Measurements from ENCODE around the gene LEMD2.

The LEMD2 gene

GRCh38 chr6:33778444-33779121, 10.3 kb downstream of the LEMD2 start:
- H3K27ac ChIP-seq: no peak overlapping the region
- H3K36me3 ChIP-seq: peaks cover 100% of the 10 kb centered on the region
- TF ChIP-seq CTCF (IDR thresholded peaks at IDR 0.05): no peak
- no peaks in the 10 kb centered on the region for H3K27me3 ChIP-seq
- H3K4me3 ChIP-seq (ENCODE audit: low read depth in 1 of 2, low read length in 1 of 2): no peak overlapping the region
- no peaks in the 10 kb centered on the region for H3K9me3 ChIP-seq
- no peaks in the 10 kb centered on the region for H3K4me1 ChIP-seq (ENCODE audit: control insufficient read depth in 1 of 2, insufficient read depth in 1 of 2, low read depth in 1 of 2, low read length in 1 of 2)

GRCh38 chr6:33777398-33778388, 11.2 kb downstream of the LEMD2 start:
- no peak for TF ChIP-seq CTCF (IDR thresholded peaks at IDR 0.05)
- Histone ChIP-seq H3K27me3 (no peaks in the 10 kb centered on the region), H3K27ac (no peak overlapping the region), H3K36me3 (peaks cover 100% of the 10 kb centered on the region), H3K4me3 (ENCODE audit: low read depth in 1 of 2, low read length in 1 of 2) (no peak overlapping the region), H3K9me3 (no peaks in the 10 kb centered on the region), H3K4me1 (ENCODE audit: control insufficient read depth in 1 of 2, insufficient read depth in 1 of 2, low read depth in 1 of 2, low read length in 1 of 2) (no peaks in the 10 kb centered on the region)

GRCh38 chr6:33776764-33777163, 12.2 kb downstream of the LEMD2 start:
- no peaks in the 10 kb centered on the region for H3K27me3 ChIP-seq
- H3K4me3 ChIP-seq (ENCODE audit: low read depth in 1 of 2, low read length in 1 of 2): no peak overlapping the region
- no peak overlapping the region for H3K27ac ChIP-seq
- no peaks in the 10 kb centered on the region for H3K9me3 ChIP-seq
- H3K4me1 ChIP-seq (ENCODE audit: control insufficient read depth in 1 of 2, insufficient read depth in 1 of 2, low read depth in 1 of 2, low read length in 1 of 2): no peaks in the 10 kb centered on the region
- H3K36me3 ChIP-seq: peaks cover 100% of the 10 kb centered on the region
- TF ChIP-seq CTCF (IDR thresholded peaks at IDR 0.05): no peak

GRCh38 chr6:33776186-33776585, 12.7 kb downstream of the LEMD2 start:
- H3K27ac ChIP-seq: no peak overlapping the region
- no peak overlapping the region for H3K4me3 ChIP-seq (ENCODE audit: low read depth in 1 of 2, low read length in 1 of 2)
- no peaks in the 10 kb centered on the region for H3K9me3 ChIP-seq
- H3K4me1 ChIP-seq (ENCODE audit: control insufficient read depth in 1 of 2, insufficient read depth in 1 of 2, low read depth in 1 of 2, low read length in 1 of 2): no peaks in the 10 kb centered on the region
- peaks cover 94% of the 10 kb centered on the region for H3K36me3 ChIP-seq
- H3K27me3 ChIP-seq: peaks cover 1% of the 10 kb centered on the region
- TF ChIP-seq CTCF (IDR thresholded peaks at IDR 0.05): no peak

- Histone ChIP-seq H3K36me3 (peaks cover 80% of the 10 kb centered on the region), H3K27ac (no peak overlapping the region), H3K27me3 (peaks cover 15% of the 10 kb centered on the region), H3K4me3 (ENCODE audit: low read depth in 1 of 2, low read length in 1 of 2) (no peak overlapping the region), H3K4me1 (ENCODE audit: control insufficient read depth in 1 of 2, insufficient read depth in 1 of 2, low read depth in 1 of 2, low read length in 1 of 2) (no peaks in the 10 kb centered on the region), H3K9me3 (no peaks in the 10 kb centered on the region)
- TF ChIP-seq CTCF (IDR thresholded peaks at IDR 0.05): no peak
Measured at GRCh38 chr6:33774774-33775173, 14.2 kb downstream of the LEMD2 start.
